G401 (cell line): ENCODE data around the gene NRG2. TPM values are rescaled to one million over a fixed set of nuclear protein-coding genes. Genes with fewer than 3 reads are reported as not detected.

Source experiments
- DNase-seq: peaks from one replicate; pipeline ENCODE4 v3.0.0-alpha.2; 2015; ENCODE audit warnings: low spot score
- in situ Hi-C: cut with HindIII; loops from 2 replicates; pipeline ENCODE4 v1.10.0; 2016; ENCODE audit warnings: low sequenced_read_pairs, mixed read lengths
- total RNA-seq: library from RNA; depleted of rRNA; stranded (reverse); fragments of >200 nt; shearing (Covaris generic); gene quantifications from 2 replicates; pipeline ENCODE4 v1.2.3, GENCODE V29; 2014

Gene NRG2
- total RNA-seq, 1 experiment from 2014 or later: 1.5 TPM

GRCh38 chr5:139919308-139919707, 123.8 kb downstream of the NRG2 start:
- in situ Hi-C loops: no loop called here
- no peak for DNase-seq

GRCh38 chr5:139915834-139916233, 127.3 kb downstream of the NRG2 start:
- DNase-seq: no peak
- in situ Hi-C loops: no loop called here

GRCh38 chr5:139915266-139915665, 127.8 kb downstream of the NRG2 start:
- in situ Hi-C loops: no loop called here
- no peak for DNase-seq

- in situ Hi-C loops: no loop called here
Measured at GRCh38 chr5:139914218-139914807, 128.8 kb downstream of the NRG2 start.

DNA sequence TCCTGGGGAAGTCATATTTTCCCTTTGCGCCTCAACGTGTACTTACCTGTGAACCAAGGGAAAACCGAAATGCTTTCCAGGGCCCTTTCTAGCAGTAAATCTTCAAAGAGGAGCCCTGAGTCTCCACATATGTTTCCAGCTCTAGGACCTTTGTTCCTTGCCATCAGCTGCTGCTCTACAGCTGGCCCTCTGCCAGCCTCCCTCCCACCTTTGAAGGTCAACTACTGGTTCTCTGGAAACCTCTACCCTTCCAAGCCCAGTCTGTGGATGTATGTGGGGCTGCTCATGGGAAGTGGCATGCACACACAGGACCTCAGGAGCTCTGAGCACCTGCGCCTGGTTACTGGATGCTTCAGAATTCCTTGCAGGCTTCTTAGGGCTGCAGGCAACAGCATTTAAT, 130.3 kb downstream of the NRG2 start:
- no peak for DNase-seq
- in situ Hi-C loops: no loop called here

More at GRCh38 chr5:139914218-139914807, 128.8 kb downstream of the NRG2 start:
- DNase-seq: no peak

- no peak for DNase-seq
- in situ Hi-C loops: no loop called here
Measured at GRCh38 chr5:139912158-139912557, 130.9 kb downstream of the NRG2 start.

- in situ Hi-C loops: no loop called here
Measured at GRCh38 chr5:139911425-139912120, 131.5 kb downstream of the NRG2 start.

GRCh38 chr5:139910901-139911300, 132.2 kb downstream of the NRG2 start:
- no peak for DNase-seq
- in situ Hi-C loops: no loop called here

More at GRCh38 chr5:139911425-139912120, 131.5 kb downstream of the NRG2 start:
- peak; percentile 27 for DNase-seq

- in situ Hi-C loops: no loop called here
- DNase-seq: peak; percentile 6
Measured at GRCh38 chr5:139910036-139910435, 133.1 kb downstream of the NRG2 start.

GRCh38 chr5:139908749-139909148, 134.3 kb downstream of the NRG2 start:
- in situ Hi-C loops: no loop called here
- no peak for DNase-seq

DNA sequence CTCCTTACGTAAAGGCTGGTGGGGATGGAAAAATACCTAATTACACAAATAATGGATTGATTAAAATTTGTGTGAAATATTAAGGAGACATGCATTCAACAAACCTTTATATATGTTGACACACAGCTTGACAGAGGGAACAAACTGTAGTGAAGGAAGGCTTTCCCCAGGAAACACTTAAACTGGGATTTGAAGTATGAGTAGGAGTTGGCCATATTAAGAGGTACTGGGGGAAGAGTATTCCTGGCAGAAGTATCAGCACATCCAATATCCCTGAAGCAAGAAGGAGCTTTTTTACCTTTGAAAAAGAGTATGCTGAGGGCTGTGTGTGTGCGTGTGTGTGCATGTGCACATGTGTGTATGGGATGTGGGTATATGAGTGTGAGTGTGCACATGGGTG, 136.4 kb downstream of the NRG2 start:
- in situ Hi-C loops: no loop called here

DNA sequence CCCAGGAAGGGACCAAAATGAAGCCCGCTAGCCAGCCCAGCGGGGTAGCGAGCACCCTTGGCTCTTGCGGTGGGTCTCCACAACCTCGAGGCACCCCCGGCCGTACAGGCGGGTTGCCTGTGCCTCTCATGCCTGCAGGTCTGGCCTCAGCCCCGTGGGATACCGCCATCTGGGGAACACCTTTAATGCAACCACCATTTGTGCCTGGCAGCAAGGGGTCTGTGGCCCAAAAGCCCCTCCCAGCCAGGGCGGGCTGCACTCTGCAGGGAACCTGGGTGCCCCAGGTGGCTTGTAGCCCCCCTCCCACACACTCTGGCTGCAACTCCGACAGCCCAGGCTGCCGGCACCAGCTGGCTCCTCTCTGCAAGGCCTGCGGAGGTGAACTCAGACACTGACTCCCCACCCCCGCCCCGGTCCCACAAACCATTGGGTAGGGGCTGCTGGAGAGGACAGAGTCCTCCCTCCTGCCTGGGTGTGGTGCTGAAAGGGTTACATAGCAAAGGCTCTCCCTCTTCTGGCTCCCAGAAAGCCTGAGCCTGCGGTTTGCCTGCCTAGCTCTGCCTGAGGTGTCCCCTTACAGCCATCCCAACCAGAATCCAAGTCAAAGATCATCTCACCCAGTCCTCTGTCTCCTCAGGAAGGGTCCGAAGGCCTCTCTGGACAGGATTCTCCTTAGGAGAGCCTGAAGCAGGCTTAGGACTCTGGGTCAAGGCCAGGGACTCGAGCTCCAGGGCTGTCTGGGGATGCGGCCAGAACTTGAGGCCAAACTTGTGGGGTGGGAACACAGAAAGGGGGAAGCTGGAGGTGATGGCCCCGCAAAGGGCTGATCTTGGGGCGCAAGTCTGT, 138.1 kb downstream of the NRG2 start:
- in situ Hi-C loops: no loop called here
- peak; percentile 27 for DNase-seq

More for the DNA sequence above, 136.4 kb downstream of the NRG2 start:
- DNase-seq: no peak

DNA sequence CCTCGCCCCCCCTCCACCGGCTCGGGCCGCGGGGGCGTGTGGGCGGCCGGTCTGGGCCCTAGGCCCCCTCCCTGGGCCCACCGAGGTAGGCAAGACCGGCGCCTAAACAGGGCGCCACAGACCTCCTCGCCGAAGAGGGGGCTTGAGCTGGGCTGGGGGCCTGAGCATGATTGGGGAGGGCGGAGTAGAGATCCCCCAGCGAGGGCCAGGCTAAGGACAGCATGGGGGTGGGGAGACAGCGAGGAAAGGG, 138.6 kb downstream of the NRG2 start:
- DNase-seq: no peak
- in situ Hi-C loops: no loop called here

DNA sequence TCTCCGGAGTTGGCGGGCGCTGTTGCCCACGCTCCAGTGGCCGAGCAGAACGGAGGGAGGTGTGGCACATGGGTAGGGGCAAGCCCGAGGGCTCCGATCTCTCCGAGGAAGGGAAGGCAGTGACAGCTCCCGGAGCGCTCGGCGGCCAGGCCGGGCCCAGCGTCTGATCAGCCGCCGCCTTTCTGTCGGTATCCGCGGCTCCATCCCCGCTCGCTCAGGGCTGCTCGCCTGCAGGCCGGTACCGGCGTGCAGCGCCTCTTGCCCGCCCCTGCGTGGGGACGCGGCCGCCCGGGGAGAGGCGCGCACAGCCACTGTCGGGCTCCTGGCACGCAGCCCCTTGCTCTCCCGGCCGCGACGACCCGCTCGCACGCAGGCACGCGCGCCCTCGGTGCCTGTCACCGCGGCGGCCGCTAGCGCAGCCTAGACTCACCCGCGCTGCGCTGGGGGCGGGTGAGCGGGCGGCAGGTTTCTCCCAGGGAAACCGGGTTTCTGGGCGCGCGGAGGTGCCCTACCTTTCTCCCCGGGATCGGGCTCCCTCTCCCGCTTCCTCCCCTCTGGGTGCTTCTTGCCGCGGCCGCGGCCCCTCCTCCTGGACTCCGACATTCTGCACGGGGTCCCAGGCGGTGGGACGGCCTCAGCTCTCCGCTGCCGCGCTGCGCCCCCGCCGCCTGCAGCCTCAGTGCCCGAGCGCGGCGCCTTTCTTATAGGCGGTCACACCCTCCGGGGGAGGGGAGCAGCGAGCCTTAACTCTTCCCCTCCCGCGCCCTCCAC, 139.1 kb downstream of the NRG2 start:
- in situ Hi-C loops: no loop called here
- peak; percentile 26 for DNase-seq

- peak; percentile 32 for DNase-seq
- in situ Hi-C loops: no loop called here
Measured at GRCh38 chr5:139903450-139903794, 139.7 kb downstream of the NRG2 start.

DNA sequence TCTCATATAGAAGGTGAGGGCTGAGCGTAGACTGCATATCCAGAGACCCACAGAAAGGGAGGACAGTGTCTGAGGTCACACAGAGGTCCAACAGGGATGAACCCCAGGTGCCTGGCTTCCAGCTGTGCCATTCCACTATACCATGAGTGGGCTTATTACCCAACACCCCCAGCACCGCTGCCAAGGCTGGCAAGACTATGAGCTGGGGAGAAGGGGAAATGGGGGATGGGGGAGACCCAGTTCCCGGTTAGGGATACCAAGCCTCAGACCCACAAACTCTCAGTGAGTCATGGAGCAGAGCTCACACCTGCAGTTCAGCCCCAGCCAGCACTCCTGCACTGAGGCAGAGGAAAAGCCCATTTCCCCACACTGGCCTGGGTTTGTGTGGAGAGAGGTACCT, 141.1 kb downstream of the NRG2 start:
- in situ Hi-C loops: no loop called here
- no peak for DNase-seq

GRCh38 chr5:139901251-139901575, 141.9 kb downstream of the NRG2 start:
- no peak for DNase-seq
- in situ Hi-C loops: no loop called here

DNA sequence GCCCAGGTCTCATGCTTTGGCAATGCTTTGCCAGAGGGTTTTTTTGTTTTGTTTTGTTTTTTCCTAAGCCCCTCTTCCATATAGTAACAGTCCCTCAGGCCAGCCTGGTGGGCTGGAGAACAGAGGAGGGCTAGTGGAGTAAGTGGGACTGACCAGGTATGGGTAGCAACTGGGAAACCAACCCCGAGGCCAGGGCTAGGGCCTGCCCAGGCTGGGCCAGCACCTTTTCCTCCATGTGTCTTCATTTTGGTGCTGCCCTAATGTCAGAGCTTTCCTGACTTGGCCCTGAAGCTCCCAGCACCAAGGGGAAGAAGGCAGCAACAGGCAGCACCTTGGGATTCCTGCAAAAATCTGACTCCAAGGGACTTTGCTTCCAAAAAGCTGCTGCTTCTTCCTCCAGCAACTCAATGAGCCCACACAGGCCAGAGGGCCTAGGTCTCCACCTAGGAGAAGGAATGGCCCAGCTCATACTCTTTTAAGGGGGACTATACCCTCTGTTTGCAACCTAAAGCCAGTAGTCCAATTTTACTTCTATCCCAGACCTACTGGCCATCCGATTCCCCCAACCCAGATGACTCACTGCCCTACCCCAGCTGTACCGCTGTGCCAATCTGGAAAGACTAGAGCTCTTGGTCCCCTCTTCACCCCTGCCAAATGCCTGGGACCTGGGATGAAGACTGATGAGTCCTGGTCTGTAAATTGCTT, 142.4 kb downstream of the NRG2 start:
- in situ Hi-C loops: no loop called here
- no peak for DNase-seq

DNA sequence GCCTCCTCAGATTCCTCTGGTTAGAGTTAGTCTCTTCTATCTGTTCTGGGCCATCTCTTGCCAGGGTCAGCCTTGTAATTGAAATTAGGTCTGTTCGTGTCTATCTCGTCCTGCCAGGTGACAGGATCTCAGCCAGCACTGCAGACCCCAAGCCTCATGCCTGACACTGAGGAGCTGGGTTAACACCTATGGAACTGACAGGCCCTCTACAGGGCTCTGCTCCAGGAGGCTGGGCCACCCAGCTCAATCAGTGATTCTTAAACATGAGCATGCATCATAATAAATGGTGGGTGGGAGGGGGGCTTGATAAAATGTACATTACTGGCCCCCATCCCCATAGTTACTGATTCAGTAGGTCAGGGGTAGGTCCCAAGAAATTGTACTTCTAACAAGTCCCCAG, 144.1 kb downstream of the NRG2 start:
- in situ Hi-C loops: no loop called here
- no peak for DNase-seq
